Natural killer cell (primary cell): ENCODE data around the gene ALS2. TPM values are rescaled to one million over a fixed set of nuclear protein-coding genes. Genes with fewer than 3 reads are reported as not detected.
A peak's percentile ranks its signal among the peaks of the same experiment; 100 is the strongest.

Experiments
- ATAC-seq, 3 donors: fragments of 150-1000 bp in 2 of 3; fragments of 200-7000 bp in 1 of 3; cut with Tn5 transposase; 1 replicate in 1 of 3; 2 replicates in 2 of 3; pipeline ENCODE4 v1.10.0; 2021; ENCODE audit warnings: mild to moderate bottlenecking in 2 of 3, moderate library complexity in 2 of 3
- DNase-seq, 2 donors: peaks; one replicate each; pipeline versions ENCODE4 v3.0.0 to v3.0.0-alpha.2; 2013 to 2021; ENCODE audit warnings: mixed read lengths in 1 of 2
- H3K27ac ChIP-seq: one replicate; pipeline ENCODE4 v1.5.1; 2013; ENCODE audit warnings: mild to moderate bottlenecking, low read length
- H3K27me3 ChIP-seq: one replicate; pipeline ENCODE4 v1.6.1; 2013; ENCODE audit warnings: low read length; ENCODE audit not compliant: control insufficient read depth, insufficient read depth
- H3K36me3 ChIP-seq: one replicate; pipeline ENCODE4 v1.6.1; 2013; ENCODE audit warnings: low read length; ENCODE audit not compliant: control insufficient read depth, insufficient read depth
- H3K4me1 ChIP-seq: one replicate; pipeline ENCODE4 v1.6.1; 2013; ENCODE audit warnings: low read length; ENCODE audit not compliant: control insufficient read depth, insufficient read depth
- H3K4me3 ChIP-seq: one replicate; pipeline ENCODE4 v1.5.1; 2013; ENCODE audit warnings: low read length
- H3K9me3 ChIP-seq: one replicate; pipeline ENCODE4 v1.6.1; 2013; ENCODE audit warnings: low read length; ENCODE audit not compliant: control insufficient read depth, insufficient read depth
- H3K27ac Mint-ChIP-seq, 2 donors: one replicate each; pipeline ENCODE4 v1.8.0; 2022; ENCODE audit warnings: mild to moderate bottlenecking in 2 of 2, mixed read lengths in 2 of 2, moderate library complexity in 1 of 2
- H3K27me3 Mint-ChIP-seq, 2 donors: one replicate each; pipeline ENCODE4 v1.8.0; 2022; ENCODE audit warnings: low read depth in 2 of 2, mixed read lengths in 2 of 2
- H3K36me3 Mint-ChIP-seq: one replicate; pipeline ENCODE4 v1.8.0; 2022; ENCODE audit warnings: mixed read lengths
- H3K4me1 Mint-ChIP-seq, 2 donors: one replicate each; pipeline ENCODE4 v1.8.0; 2022; ENCODE audit warnings: mixed read lengths in 2 of 2
- H3K4me3 Mint-ChIP-seq: one replicate; pipeline ENCODE4 v1.8.0; 2022; ENCODE audit warnings: mild to moderate bottlenecking, moderate library complexity, mixed read lengths
- H3K9me3 Mint-ChIP-seq, 2 donors: one replicate each; pipeline ENCODE4 v1.8.0; 2022; ENCODE audit warnings: mixed read lengths in 2 of 2
- CTCF ChIP-seq: fragments of 200-600 bp; IDR thresholded peaks from one replicate; pipeline ENCODE4 v1.8.0; 2022; ENCODE audit warnings: antibody characterized with exemption
- WGBS: methylation state at CpG from one replicate; pipeline ENCODE4 v1.1.7; 2013; ENCODE audit warnings: missing lambda C conversion rate; ENCODE audit not compliant: insufficient coverage; 5-methylcytosine and 5-hydroxymethylcytosine counted together
- intact Hi-C: fragments of 100-400 bp; cut with micrococcal nuclease; formaldehyde crosslinking; loops from one replicate; pipeline ENCODE4 v1.14.2; 2022
- total RNA-seq, 4 donors: library from RNA; stranded (reverse); fragments of 120-200 nt in 1 of 4; gene quantifications; one replicate each; pipeline versions ENCODE4 v1.2.3 to v1.2.4, GENCODE V29; 2013 to 2022

The ALS2 gene
- total RNA-seq, result 10 to 100 TPM; 15.0 to 28.6 (median 19.1) TPM
- total RNA-seq (2013), result 15.7 TPM

- WGBS, result under 1% methylated on average over 59 of the region's 60 CpGs
- no peaks in the 10 kb centered on the region for H3K36me3 ChIP-seq
- peaks cover 23 to 24% of the 10 kb centered on the region in 2 donors for H3K4me1 Mint-ChIP-seq
- intact Hi-C loops, result loop anchor here (1.0 kb wide), 1 partner anchor 330 kb away; the partner anchor contains the start of genes STRADB and TRAK2
- TF ChIP-seq CTCF, result no peak
- H3K36me3 Mint-ChIP-seq, result no peaks in the 10 kb centered on the region
- H3K27me3 ChIP-seq, result no peaks in the 10 kb centered on the region
- ATAC-seq, result peak; percentile 90 to 95 (median 90)
- H3K9me3 Mint-ChIP-seq, result no peaks in the 10 kb centered on the region
- peak within 1 kb of the TSS; percentile 82 for H3K27ac ChIP-seq
- peaks cover 14% of the 10 kb centered on the region for H3K4me1 ChIP-seq
- H3K27ac Mint-ChIP-seq, result peak within 1 kb of the TSS; percentile 91 to 94
- H3K27me3 Mint-ChIP-seq, result peaks cover 0 to 8% of the 10 kb centered on the region in 2 donors
- no peaks in the 10 kb centered on the region for H3K9me3 ChIP-seq
- H3K4me3 ChIP-seq, result peak within 1 kb of the TSS; percentile 87
- peak within 1 kb of the TSS; percentile 99 for H3K4me3 Mint-ChIP-seq
- DNase-seq, result peak; percentile 93 to 96
Observed at GRCh38 chr2:201780674-201781493, at the start of gene ALS2. Gene ALS2, minus strand, starts transcription at chr2:201780933. Its CDS starts 12,048 bp downstream, at chr2:201768885.

- H3K27me3 ChIP-seq, result peaks cover 2% of the 10 kb centered on the region
- intact Hi-C loops, result no loop called here
- WGBS, result 94% methylated on average over 2 of the region's 2 CpGs
- no peaks in the 10 kb centered on the region for H3K36me3 ChIP-seq
- no peaks in the 10 kb centered on the region for H3K4me1 ChIP-seq
- no peak overlapping the region for H3K27ac Mint-ChIP-seq
- ATAC-seq (no peak), DNase-seq (no peak)
- no peaks in the 10 kb centered on the region for H3K9me3 Mint-ChIP-seq
- no peak for TF ChIP-seq CTCF
- H3K36me3 Mint-ChIP-seq, result no peaks in the 10 kb centered on the region
- no peak overlapping the region for H3K27ac ChIP-seq
- H3K4me1 Mint-ChIP-seq, result no peaks in the 10 kb centered on the region
- no peak overlapping the region for H3K4me3 Mint-ChIP-seq
- H3K9me3 ChIP-seq, result no peaks in the 10 kb centered on the region
- H3K27me3 Mint-ChIP-seq, result peaks cover 9 to 22% of the 10 kb centered on the region in 2 donors
- no peak overlapping the region for H3K4me3 ChIP-seq
Observed at GRCh38 chr2:201828220-201828619, 47.5 kb upstream of the ALS2 start.

- H3K27ac Mint-ChIP-seq, result no peak overlapping the region
- H3K4me1 Mint-ChIP-seq, result no peaks in the 10 kb centered on the region
- H3K36me3 Mint-ChIP-seq, result no peaks in the 10 kb centered on the region
- ATAC-seq, result no peak
- Histone ChIP-seq H3K36me3 (no peaks in the 10 kb centered on the region), H3K27ac (no peak overlapping the region), H3K27me3 (peaks cover 3% of the 10 kb centered on the region), H3K4me1 (no peaks in the 10 kb centered on the region), H3K9me3 (no peaks in the 10 kb centered on the region), H3K4me3 (no peak overlapping the region)
- no peaks in the 10 kb centered on the region for H3K9me3 Mint-ChIP-seq
- no peak for DNase-seq
- intact Hi-C loops, result no loop called here
- no peak for TF ChIP-seq CTCF
- H3K27me3 Mint-ChIP-seq, result peaks cover 9 to 22% of the 10 kb centered on the region in 2 donors
- no peak overlapping the region for H3K4me3 Mint-ChIP-seq
- WGBS, result 93% methylated on average over 3 of the region's 3 CpGs
Observed at GRCh38 chr2:201827621-201828020, 46.9 kb upstream of the ALS2 start.
